Measurements from ENCODE around the gene SLC5A11.
"Not testable (repeated sequence)": the region's sequence is repeated elsewhere in the genome, so short reads cannot be mapped to it uniquely, and the experiment has no call there.

The SLC5A11 gene

DNA sequence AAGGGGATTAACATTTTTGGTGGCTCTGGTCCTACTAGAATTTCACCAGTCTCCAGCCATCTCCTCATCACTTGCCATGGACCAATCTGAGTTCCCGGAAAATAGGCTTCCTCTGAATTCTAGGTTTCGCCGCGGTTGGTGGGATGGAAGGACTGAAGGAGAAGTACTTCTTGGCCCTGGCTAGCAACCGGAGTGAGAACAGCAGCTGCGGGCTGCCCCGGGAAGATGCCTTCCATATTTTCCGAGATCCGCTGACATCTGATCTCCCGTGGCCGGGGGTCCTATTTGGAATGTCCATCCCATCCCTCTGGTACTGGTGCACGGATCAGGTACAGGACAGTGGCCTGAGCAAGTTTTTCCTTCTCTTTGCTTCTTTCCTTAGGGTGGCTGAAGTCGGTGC, 45.0 kb downstream of the SLC5A11 start:
- no peak overlapping the region for H3K4me3 ChIP-seq (ENCODE audit: low read depth, low read length)
- TF ChIP-seq, protein P1, sequence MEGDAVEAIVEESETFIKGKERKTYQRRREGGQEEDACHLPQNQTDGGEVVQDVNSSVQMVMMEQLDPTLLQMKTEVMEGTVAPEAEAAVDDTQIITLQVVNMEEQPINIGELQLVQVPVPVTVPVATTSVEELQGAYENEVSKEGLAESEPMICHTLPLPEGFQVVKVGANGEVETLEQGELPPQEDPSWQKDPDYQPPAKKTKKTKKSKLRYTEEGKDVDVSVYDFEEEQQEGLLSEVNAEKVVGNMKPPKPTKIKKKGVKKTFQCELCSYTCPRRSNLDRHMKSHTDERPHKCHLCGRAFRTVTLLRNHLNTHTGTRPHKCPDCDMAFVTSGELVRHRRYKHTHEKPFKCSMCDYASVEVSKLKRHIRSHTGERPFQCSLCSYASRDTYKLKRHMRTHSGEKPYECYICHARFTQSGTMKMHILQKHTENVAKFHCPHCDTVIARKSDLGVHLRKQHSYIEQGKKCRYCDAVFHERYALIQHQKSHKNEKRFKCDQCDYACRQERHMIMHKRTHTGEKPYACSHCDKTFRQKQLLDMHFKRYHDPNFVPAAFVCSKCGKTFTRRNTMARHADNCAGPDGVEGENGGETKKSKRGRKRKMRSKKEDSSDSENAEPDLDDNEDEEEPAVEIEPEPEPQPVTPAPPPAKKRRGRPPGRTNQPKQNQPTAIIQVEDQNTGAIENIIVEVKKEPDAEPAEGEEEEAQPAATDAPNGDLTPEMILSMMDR (IDR thresholded peaks at IDR 0.05; ENCODE audit: low read depth, low read length): no peak
- TF ChIP-seq POLR2A (IDR thresholded peaks at IDR 0.05; ENCODE audit: extremely low read depth, insufficient read length) (no peak), MYC (IDR thresholded peaks at IDR 0.05; ENCODE audit: low read depth, low read length) (no peak)
- TF ChIP-seq, protein P2, sequence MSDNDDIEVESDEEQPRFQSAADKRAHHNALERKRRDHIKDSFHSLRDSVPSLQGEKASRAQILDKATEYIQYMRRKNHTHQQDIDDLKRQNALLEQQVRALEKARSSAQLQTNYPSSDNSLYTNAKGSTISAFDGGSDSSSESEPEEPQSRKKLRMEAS (IDR thresholded peaks at IDR 0.05; ENCODE audit: low read depth, low read length): no peak
- no peak for DNase-seq (ENCODE audit: low read depth)

DNA sequence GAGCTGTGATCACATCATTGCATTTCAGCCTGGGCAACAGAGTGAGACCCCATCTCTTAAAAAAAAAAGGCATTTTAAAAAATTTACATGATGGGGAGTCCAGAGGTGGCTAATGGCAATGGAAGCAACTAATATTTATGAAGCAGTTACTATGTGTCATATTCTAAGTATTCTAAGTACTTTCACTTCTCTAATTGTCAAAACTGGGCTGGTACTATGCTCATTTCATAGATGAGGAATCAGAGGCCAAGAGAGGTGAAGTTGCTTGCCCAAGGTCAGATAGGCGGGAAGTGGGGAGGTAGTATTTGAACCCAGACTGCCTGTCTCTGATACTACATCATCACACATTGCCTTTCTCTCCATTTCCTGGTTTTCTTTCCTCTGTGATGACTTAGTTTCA, 50.7 kb downstream of the SLC5A11 start:
- H3K4me3 ChIP-seq (ENCODE audit: low read depth, low read length): no peak overlapping the region
- no peak for TF ChIP-seq MYC (IDR thresholded peaks at IDR 0.05; ENCODE audit: low read depth, low read length)
- no peak for TF ChIP-seq POLR2A (IDR thresholded peaks at IDR 0.05; ENCODE audit: extremely low read depth, insufficient read length)
- TF ChIP-seq, protein P1 (IDR thresholded peaks at IDR 0.05; ENCODE audit: low read depth, low read length): no peak
- TF ChIP-seq, protein P2 (IDR thresholded peaks at IDR 0.05; ENCODE audit: low read depth, low read length): no peak
- no peak for DNase-seq (ENCODE audit: low read depth)

DNA sequence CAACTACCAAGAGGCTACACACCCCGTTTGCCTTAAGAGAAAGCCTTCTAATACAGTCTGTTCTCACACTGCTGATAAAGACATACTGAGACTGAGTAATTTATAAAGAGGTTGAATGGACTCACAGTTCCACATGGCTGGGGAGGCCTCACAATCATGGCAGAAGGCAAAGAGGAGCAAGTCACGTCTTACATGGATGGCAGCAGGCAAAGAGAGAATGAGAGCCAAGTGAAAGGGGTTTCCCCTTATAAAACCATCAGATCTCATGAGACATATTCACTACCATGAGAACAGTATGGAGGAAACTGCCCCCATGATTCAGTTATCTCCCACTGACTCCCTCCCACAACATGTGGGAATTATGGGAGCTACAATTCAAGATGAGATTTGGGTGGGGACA, 51.8 kb downstream of the SLC5A11 start:
- not testable (repeated sequence) for DNase-seq (ENCODE audit: low read depth)

DNA sequence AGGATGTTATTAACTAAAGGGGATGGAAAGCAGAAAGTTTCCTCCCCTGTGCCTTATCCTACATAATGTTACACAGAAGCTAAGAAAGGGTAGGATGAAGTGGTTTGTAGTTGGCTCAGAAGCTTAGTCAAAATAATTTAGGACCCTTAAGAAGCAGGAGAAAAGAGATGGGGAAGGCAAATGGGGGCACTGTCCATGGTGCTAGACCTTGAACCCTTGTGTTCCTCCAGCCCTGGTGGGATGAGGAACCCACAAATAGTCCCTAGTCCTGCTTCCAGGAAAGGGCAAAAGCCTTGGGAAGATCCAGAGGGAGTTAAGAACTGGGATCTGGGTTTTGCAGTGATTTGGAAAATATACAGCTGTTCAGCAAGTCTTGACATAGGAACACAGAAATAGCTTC, 54.5 kb downstream of the SLC5A11 start:
- TF ChIP-seq, protein P1 (IDR thresholded peaks at IDR 0.05; ENCODE audit: low read depth, low read length): no peak
- TF ChIP-seq, protein P2 (IDR thresholded peaks at IDR 0.05; ENCODE audit: low read depth, low read length): no peak
- TF ChIP-seq POLR2A (IDR thresholded peaks at IDR 0.05; ENCODE audit: extremely low read depth, insufficient read length) (no peak), MYC (IDR thresholded peaks at IDR 0.05; ENCODE audit: low read depth, low read length) (no peak)

More for the DNA sequence above, 51.8 kb downstream of the SLC5A11 start:
- not testable (repeated sequence) for H3K4me3 ChIP-seq (ENCODE audit: low read depth, low read length)

DNA sequence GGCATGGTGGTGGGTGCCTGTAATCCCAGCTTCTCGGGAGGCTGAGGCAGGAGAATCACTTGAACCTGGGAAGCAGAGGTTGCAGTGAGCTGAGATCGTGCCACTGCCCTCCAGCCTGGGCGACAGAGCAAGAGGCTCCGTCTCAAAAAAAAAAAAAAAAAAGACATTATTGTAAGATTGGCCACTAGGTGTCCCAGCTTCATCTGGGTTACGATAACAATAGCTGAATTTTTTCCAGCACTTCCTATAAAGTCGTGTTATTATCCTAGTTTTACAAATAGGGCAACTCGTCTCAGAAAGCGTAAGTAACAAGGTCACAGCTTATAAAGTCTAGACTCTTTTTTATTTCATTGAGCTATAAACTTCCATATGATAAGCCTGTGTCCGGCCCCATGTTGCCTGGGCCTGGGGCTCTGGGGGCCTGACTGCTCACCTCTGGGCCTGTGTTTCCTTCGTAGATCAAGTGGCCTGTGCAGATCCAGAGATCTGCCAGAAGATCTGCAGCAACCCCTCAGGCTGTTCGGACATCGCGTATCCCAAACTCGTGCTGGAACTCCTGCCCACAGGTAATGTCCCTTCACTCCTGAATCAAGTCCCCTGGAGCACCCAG, 60.5 kb downstream of the SLC5A11 start:
- TF ChIP-seq, protein P2 (IDR thresholded peaks at IDR 0.05; ENCODE audit: low read depth, low read length): no peak
- TF ChIP-seq, protein P1 (IDR thresholded peaks at IDR 0.05; ENCODE audit: low read depth, low read length): peak; percentile 22
- peak; percentile 37 for DNase-seq (ENCODE audit: low read depth)
- H3K4me3 ChIP-seq (ENCODE audit: low read depth, low read length): no peak overlapping the region

More for the DNA sequence above, 54.5 kb downstream of the SLC5A11 start:
- peak; percentile 15 for DNase-seq (ENCODE audit: low read depth)
- H3K4me3 ChIP-seq (ENCODE audit: low read depth, low read length): no peak overlapping the region

DNA sequence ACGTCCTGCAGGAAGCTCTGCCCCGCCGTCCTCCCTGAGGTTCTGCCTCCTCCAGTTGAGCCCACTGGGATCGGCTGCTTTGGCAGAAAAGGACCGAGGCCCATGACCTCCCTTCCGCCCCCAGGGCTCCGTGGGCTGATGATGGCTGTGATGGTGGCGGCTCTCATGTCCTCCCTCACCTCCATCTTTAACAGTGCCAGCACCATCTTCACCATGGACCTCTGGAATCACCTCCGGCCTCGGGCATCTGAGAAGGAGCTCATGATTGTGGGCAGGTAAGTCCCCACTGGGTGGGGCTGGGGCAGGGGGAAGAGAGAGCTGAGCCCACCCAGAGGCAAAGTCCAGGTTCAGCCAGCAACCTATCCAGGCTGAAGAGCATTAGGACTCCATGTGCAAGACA, 61.1 kb downstream of the SLC5A11 start:
- DNase-seq (ENCODE audit: low read depth): no peak
- no peak for TF ChIP-seq POLR2A (IDR thresholded peaks at IDR 0.05; ENCODE audit: extremely low read depth, insufficient read length)
- no peak for TF ChIP-seq MYC (IDR thresholded peaks at IDR 0.05; ENCODE audit: low read depth, low read length)
- TF ChIP-seq, protein P2 (IDR thresholded peaks at IDR 0.05; ENCODE audit: low read depth, low read length): no peak
- TF ChIP-seq, protein P1 (IDR thresholded peaks at IDR 0.05; ENCODE audit: low read depth, low read length): no peak
- H3K4me3 ChIP-seq (ENCODE audit: low read depth, low read length): no peak overlapping the region

Data from NB4 (cell line).